Subcutaneous adipose tissue (tissue), 4 donors: ENCODE data around the gene DPP3. TPM values are rescaled to one million over a fixed set of nuclear protein-coding genes. Genes with fewer than 3 reads are reported as not detected.

Experiments used
- CTCF ChIP-seq: fragments of 450-650 bp; IDR thresholded peaks from one replicate; pipeline ENCODE4 v1.5.1; 2016; ENCODE audit warnings: low read depth, mild to moderate bottlenecking, control low read depth, antibody characterized with exemption, moderate library complexity
- total RNA-seq, 4 donors: library from RNA; depleted of rRNA; stranded (reverse); fragments of >200 nt; gene quantifications; one replicate each; pipeline ENCODE4 v1.1.0, GENCODE V29; 2016

The DPP3 gene
- total RNA-seq, 4 donors from 2014 or later: 12.6 to 17.8 (median 15.7) TPM

GRCh38 chr11:66510990-66511339 is 30.7 kb downstream of the DPP3 start:
- TF ChIP-seq CTCF: no peak

- TF ChIP-seq CTCF: no peak
These were observed 43.4 kb downstream of the DPP3 start for GRCh38 chr11:66523611-66524010.

GRCh38 chr11:66524304-66525040 is 44.2 kb downstream of the DPP3 start:
- no peak for TF ChIP-seq CTCF

GRCh38 chr11:66529069-66529468 is 48.8 kb downstream of the DPP3 start:
- TF ChIP-seq CTCF: no peak

- TF ChIP-seq CTCF: no peak
These were observed 49.4 kb downstream of the DPP3 start for GRCh38 chr11:66529655-66530054.

- TF ChIP-seq CTCF: no peak
These were observed 50.9 kb downstream of the DPP3 start for GRCh38 chr11:66530927-66531709.

GRCh38 chr11:66531841-66532240 is 51.6 kb downstream of the DPP3 start:
- no peak for TF ChIP-seq CTCF
